HG02798 (cell line): ENCODE data around the gene TTBK2.

Experiments used
- ATAC-seq: cut with Tn5 transposase; IDR thresholded peaks from one replicate; pipeline ENCODE4 v1.9.1; 2021; ENCODE audit warnings: mild to moderate bottlenecking; ENCODE audit not compliant: unreplicated experiment, poor library complexity

Gene TTBK2

GRCh38 chr15:42705336-42705735 is 215.2 kb downstream of the TTBK2 start:
- ATAC-seq, result no peak

DNA sequence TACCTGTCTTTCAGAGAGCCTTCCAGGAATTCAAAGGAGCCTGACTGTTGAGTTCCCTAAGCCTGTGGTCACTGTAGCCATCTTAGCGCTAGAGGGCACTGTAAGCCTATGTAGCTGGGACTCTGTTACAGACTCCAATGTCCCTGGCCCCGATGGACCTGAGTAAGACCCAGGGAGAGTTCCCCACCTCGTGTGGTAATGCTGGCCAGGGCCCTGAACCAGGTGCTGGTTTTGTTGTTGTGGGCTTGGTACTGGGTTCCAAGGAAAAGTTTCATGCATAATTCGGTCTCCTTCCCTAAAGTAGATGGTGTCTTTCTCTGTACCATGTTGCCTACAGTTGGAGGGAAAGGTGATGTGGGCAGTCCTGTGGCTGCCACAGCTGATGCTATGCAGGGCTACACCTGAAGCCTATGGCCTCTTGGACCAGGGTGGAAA is 216.1 kb downstream of the TTBK2 start:
- ATAC-seq, result no peak

GRCh38 chr15:42696626-42697025 is 224.0 kb downstream of the TTBK2 start:
- ATAC-seq, result no peak

DNA sequence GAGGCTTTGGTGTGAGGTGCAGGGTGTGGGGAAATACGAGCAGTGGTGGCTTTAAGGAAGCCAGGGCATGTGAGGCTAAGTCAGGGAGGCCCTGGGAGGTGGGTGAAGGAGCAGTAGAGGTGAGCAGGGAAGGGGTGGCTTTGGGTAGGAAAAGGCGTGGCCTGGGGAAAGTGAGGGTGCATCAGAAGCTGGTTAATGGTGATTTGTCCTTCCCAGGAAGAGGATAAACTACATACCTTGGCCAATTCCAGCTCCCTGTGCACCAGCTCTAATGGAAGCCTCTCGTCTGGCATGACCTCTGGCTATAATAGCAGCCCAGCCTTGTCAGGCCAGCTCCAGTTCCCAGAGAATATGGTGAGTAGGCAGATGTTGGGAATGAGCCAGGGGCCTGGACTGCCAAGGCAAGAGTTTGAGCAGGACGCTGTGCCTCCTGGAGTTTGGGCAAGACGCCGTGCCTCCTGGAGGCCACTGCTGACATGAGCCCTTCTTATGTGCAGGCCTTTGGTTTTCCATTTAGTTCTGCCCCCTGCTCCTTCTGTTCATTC is 225.0 kb downstream of the TTBK2 start:
- no peak for ATAC-seq

DNA sequence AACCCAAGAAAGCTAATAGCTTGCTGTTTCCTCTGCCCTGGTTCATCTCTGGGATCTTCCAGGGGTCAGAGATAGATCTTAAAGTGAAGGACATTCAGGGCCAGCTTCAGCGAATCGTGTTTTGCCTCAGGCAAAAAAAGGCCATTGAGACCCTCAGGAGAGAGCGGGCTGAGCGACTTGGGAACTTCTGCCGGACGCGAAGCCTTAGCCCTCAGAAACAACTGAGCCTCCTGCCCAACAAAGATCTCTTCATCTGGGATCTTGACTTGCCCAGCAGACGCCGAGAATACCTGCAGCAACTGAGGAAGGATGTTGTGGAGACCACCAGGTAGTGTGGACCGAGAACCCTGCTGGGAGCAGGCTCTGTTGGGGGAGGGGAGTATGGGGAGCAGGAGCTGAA is 226.2 kb downstream of the TTBK2 start:
- ATAC-seq, result no peak

DNA sequence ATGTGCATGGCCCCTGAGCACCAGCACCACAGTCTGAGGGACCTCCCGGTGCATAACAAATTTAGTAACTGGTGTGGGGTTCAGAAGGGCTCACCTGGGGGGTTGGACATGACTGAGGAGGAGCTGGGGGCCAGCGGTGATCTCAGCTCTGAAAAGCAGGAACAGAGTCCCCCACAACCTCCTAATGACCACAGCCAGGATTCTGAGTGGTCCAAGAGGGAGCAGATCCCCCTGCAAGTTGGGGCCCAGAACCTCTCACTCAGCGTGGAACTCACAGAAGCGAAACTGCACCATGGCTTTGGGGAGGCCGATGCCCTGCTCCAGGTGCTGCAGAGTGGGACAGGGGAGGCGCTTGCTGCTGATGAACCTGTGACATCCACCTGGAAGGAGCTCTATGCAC is 226.6 kb downstream of the TTBK2 start:
- ATAC-seq, result no peak

DNA sequence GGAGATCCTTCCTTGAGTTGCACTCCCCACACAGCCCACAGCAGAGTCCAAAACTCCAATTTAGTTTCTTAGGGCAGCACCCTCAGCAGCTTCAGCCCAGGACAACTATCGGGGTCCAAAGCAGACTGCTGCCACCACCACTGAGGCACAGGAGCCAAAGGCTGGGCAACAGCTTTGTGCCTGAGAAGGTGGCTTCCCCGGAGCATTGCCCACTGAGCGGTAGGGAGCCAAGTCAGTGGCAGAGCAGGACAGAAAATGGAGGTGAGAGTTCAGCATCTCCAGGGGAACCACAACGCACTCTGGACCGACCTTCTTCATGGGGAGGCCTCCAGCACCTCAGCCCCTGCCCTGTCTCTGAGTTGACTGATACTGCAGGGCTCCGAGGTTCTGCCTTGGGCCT is 227.1 kb downstream of the TTBK2 start:
- ATAC-seq, result no peak

DNA sequence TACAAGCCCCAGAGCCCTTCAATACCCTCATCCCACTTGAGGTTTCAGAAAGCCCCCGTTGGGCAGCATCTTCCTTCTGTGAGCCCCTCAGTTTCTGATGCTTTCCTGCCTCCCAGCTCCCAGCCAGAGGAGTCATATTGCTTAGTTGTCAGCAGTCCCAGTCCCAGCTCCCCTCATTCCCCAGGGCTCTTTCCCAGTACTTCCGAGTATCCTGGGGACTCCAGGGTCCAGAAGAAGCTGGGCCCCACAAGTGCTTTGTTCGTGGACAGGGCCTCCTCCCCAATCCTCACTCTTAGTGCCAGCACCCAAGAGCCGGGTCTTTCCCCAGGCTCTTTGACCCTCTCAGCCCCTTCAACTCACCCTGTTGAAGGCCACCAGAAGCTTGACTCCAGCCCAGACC is 227.6 kb downstream of the TTBK2 start:
- no peak for ATAC-seq

- no peak for ATAC-seq
These were observed 228.0 kb downstream of the TTBK2 start for GRCh38 chr15:42692536-42692935.

- ATAC-seq, result no peak
These were observed 228.8 kb downstream of the TTBK2 start for GRCh38 chr15:42691770-42692169.

DNA sequence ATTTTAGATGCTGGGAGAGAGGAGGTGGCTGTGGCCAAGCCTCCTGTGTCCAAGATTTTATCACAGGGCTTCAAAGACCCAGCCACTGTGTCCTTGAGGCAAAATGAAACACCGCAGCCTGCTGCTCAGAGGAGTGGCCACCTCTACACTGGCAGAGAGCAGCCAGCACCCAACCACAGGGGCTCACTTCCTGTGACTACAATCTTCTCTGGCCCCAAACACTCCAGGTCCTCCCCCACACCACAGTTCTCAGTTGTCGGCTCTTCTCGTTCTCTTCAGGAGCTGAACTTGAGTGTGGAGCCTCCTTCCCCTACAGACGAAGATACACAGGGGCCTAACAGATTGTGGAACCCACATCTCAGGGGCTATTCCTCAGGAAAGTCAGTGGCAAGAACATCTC is 229.3 kb downstream of the TTBK2 start:
- no peak for ATAC-seq
